ENCODE data around the gene MYO15A. TPM values are rescaled to one million over a fixed set of nuclear protein-coding genes. Genes with fewer than 3 reads are reported as not detected.

The MYO15A gene
- total RNA-seq, 1 experiment from 2014 or later = 2.8 TPM

GRCh38 chr17:18065546-18065945 lies 43.0 kb upstream of the MYO15A start:
- ATAC-seq = no peak
- no peak overlapping the region for H3K4me3 ChIP-seq (replicated peaks in 1 of 2; ENCODE audit: low read depth in 1 of 2, low read length in 2 of 2)
- no peak overlapping the region for H3K27ac ChIP-seq (ENCODE audit: low read depth, low read length)
- peaks cover 8 to 10% of the 10 kb centered on the region in 2 experiments for H3K4me1 ChIP-seq (ENCODE audit: control insufficient read depth in 1 of 2, insufficient read depth in 2 of 2, low read length in 2 of 2)
- no peak overlapping the region for H3K9ac ChIP-seq (ENCODE audit: low read length)
- no peak for TF ChIP-seq EGR1 (IDR thresholded peaks at IDR 0.05; ENCODE audit: low read depth)
- TF ChIP-seq CBX3 (IDR thresholded peaks at IDR 0.05; ENCODE audit: low read depth) = no peak
- TF ChIP-seq POLR2AphosphoS5 (IDR thresholded peaks at IDR 0.05; ENCODE audit: low read depth, low read length) = no peak
- TF ChIP-seq EZH2 (IDR thresholded peaks at IDR 0.05) = no peak
- TF ChIP-seq FOSL1 (IDR thresholded peaks at IDR 0.05; ENCODE audit: low read depth) = no peak
- TF ChIP-seq YY1 (IDR thresholded peaks at IDR 0.05; ENCODE audit: extremely low read depth, insufficient replicate concordance, low read depth, low read length) = no peak
- no peak for TF ChIP-seq ELF1 (IDR thresholded peaks at IDR 0.05; ENCODE audit: borderline replicate concordance, low read depth)
- TF ChIP-seq SIN3A (IDR thresholded peaks at IDR 0.05; ENCODE audit: low read depth) = no peak
- H3K36me3 ChIP-seq (ENCODE audit: control insufficient read depth in 1 of 2, insufficient read depth in 2 of 2, low read length in 2 of 2) = peaks cover 0 to 7% of the 10 kb centered on the region in 2 experiments; a peak in 2 of 4 replicates
- POLR2A ChIA-PET = no interaction called here
- intact Hi-C loops (cut with micrococcal nuclease) = no loop called here
- H3K9me2 ChIP-seq (ENCODE audit: insufficient read depth) = no peaks in the 10 kb centered on the region
- H3K4me2 ChIP-seq (ENCODE audit: low read length) = no peak overlapping the region
- H3K9me3 ChIP-seq (ENCODE audit: control insufficient read depth in 1 of 2, insufficient read depth in 1 of 2, low read depth in 1 of 2, low read length in 2 of 2) = no peaks in the 10 kb centered on the region
- no peak for DNase-seq (ENCODE audit: low read depth, low spot score)
- no TSS peak for BruUV-seq (replicated peaks)
- no peaks in the 10 kb centered on the region for H4K20me1 ChIP-seq (ENCODE audit: insufficient read depth)
- no peaks in the 10 kb centered on the region for H3K79me2 ChIP-seq (ENCODE audit: insufficient read depth, low read length)
- H3K27me3 ChIP-seq (ENCODE audit: insufficient read depth, low read length) = no peaks in the 10 kb centered on the region
- RAD21 ChIA-PET (ENCODE audit: low non-redundant PET in 1 of 2, low total read pairs in 2 of 2, uncharacterized antibody in 2 of 2, unreplicated experiment in 2 of 2) = no interaction called here
- CTCF ChIA-PET = no interaction called here
- no peak overlapping the region for H2AFZ ChIP-seq (ENCODE audit: low read depth, low read length, poor library complexity, severe bottlenecking)

- H3K79me2 ChIP-seq (ENCODE audit: insufficient read depth, low read length) = no peaks in the 10 kb centered on the region
- ChIA-PET RAD21 (ENCODE audit: low non-redundant PET in 1 of 2, low total read pairs in 2 of 2, uncharacterized antibody in 2 of 2, unreplicated experiment in 2 of 2) (no interaction called here), CTCF (no interaction called here), POLR2A (no interaction called here)
- ATAC-seq (no peak), DNase-seq (ENCODE audit: low read depth, low spot score) (no peak)
- H3K9me2 ChIP-seq (ENCODE audit: insufficient read depth) = no peaks in the 10 kb centered on the region
- H2AFZ ChIP-seq (ENCODE audit: low read depth, low read length, poor library complexity, severe bottlenecking) = no peak overlapping the region
- intact Hi-C loops (cut with micrococcal nuclease) = no loop called here
- H3K4me1 ChIP-seq (ENCODE audit: control insufficient read depth in 1 of 2, insufficient read depth in 2 of 2, low read length in 2 of 2) = peaks cover 8 to 10% of the 10 kb centered on the region in 2 experiments
- no peak overlapping the region for H3K27ac ChIP-seq (ENCODE audit: low read depth, low read length)
- H3K4me2 ChIP-seq (ENCODE audit: low read length) = no peak overlapping the region
- peaks cover 0 to 5% of the 10 kb centered on the region in 2 experiments; a peak in 2 of 4 replicates for H3K36me3 ChIP-seq (ENCODE audit: control insufficient read depth in 1 of 2, insufficient read depth in 2 of 2, low read length in 2 of 2)
- no peak overlapping the region for H3K9ac ChIP-seq (ENCODE audit: low read length)
- no peaks in the 10 kb centered on the region for H4K20me1 ChIP-seq (ENCODE audit: insufficient read depth)
- no TSS peak for BruUV-seq (replicated peaks)
- H3K4me3 ChIP-seq (replicated peaks in 1 of 2; ENCODE audit: low read depth in 1 of 2, low read length in 2 of 2) = no peak overlapping the region
- no peaks in the 10 kb centered on the region for H3K9me3 ChIP-seq (ENCODE audit: control insufficient read depth in 1 of 2, insufficient read depth in 1 of 2, low read depth in 1 of 2, low read length in 2 of 2)
- H3K27me3 ChIP-seq (ENCODE audit: insufficient read depth, low read length) = no peaks in the 10 kb centered on the region
- TF ChIP-seq SRF (IDR thresholded peaks at IDR 0.05; ENCODE audit: low read depth) (no peak), YY1 (IDR thresholded peaks at IDR 0.05; ENCODE audit: extremely low read depth, insufficient replicate concordance, low read depth, low read length) (no peak), REST (IDR thresholded peaks at IDR 0.05; ENCODE audit: low read depth) (no peak), EGR1 (IDR thresholded peaks at IDR 0.05; ENCODE audit: low read depth) (no peak), CTCF (IDR thresholded peaks at IDR 0.05 in 2 of 3, conservative IDR thresholded peaks at IDR 0.05 in 1 of 3; ENCODE audit: borderline replicate concordance in 1 of 3, insufficient read depth in 1 of 3, low read depth in 2 of 3, low read length in 2 of 3) (no peak), CBX3 (IDR thresholded peaks at IDR 0.05; ENCODE audit: low read depth) (no peak), ATF3 (IDR thresholded peaks at IDR 0.05) (no peak), TCF7L2 (IDR thresholded peaks at IDR 0.05; ENCODE audit: borderline replicate concordance, extremely low read depth, insufficient read depth, insufficient read length) (no peak), RAD21 (IDR thresholded peaks at IDR 0.05; ENCODE audit: low read depth) (no peak)
Measured at GRCh38 chr17:18066866-18067265, 41.7 kb upstream of the MYO15A start.

All from HCT116 (cell line).